Trophoblast cell (in vitro differentiated cells and primary cell): Measurements from ENCODE around the gene CAMK4.

Experiments
- DNase-seq, 2 donors: peaks; one replicate each; pipeline ENCODE4 v3.0.0-alpha.2; 2016
- H2AFZ ChIP-seq: 2 replicates; pipeline ENCODE4 v1.6.1; 2013; ENCODE audit warnings: low read length, moderate library complexity, mild to moderate bottlenecking; ENCODE audit not compliant: insufficient read depth, poor library complexity
- H2AK5ac ChIP-seq: 2 replicates; pipeline ENCODE4 v1.6.1; 2013; ENCODE audit warnings: mild to moderate bottlenecking, low read length
- H2BK120ac ChIP-seq: 2 replicates; pipeline ENCODE4 v1.6.1; 2013; ENCODE audit warnings: low read length, mild to moderate bottlenecking, moderate library complexity; ENCODE audit not compliant: insufficient read depth, poor library complexity
- H2BK12ac ChIP-seq: 2 replicates; pipeline ENCODE4 v1.6.1; 2013; ENCODE audit warnings: mild to moderate bottlenecking, low read length, moderate library complexity
- H2BK5ac ChIP-seq: 2 replicates; pipeline ENCODE4 v1.6.1; 2013; ENCODE audit warnings: low read length, low read depth, moderate library complexity, mild to moderate bottlenecking; ENCODE audit not compliant: poor library complexity
- H3K14ac ChIP-seq: 2 replicates; pipeline ENCODE4 v1.6.1; 2013; ENCODE audit warnings: mild to moderate bottlenecking, low read length
- H3K18ac ChIP-seq: 2 replicates; pipeline ENCODE4 v1.6.1; 2013; ENCODE audit warnings: mild to moderate bottlenecking, low read length
- H3K23ac ChIP-seq: 2 replicates; pipeline ENCODE4 v1.6.1; 2013; ENCODE audit warnings: low read length
- H3K27ac ChIP-seq: 2 replicates; pipeline ENCODE4 v1.5.1; 2013; ENCODE audit warnings: low read depth, mild to moderate bottlenecking, inconsistent platforms, low read length, moderate library complexity
- H3K27me3 ChIP-seq: 2 replicates; pipeline ENCODE4 v1.6.1; 2013; ENCODE audit warnings: inconsistent platforms, mild to moderate bottlenecking, low read length, moderate library complexity; ENCODE audit not compliant: insufficient read depth
- H3K36me3 ChIP-seq, 2 experiments: 1 replicate in 1 of 2; 2 replicates in 1 of 2; pipeline ENCODE4 v1.6.1; 2013; ENCODE audit warnings: low read length in 2 of 2, mild to moderate bottlenecking in 2 of 2, moderate library complexity in 1 of 2; ENCODE audit not compliant: insufficient read depth in 2 of 2, control insufficient read depth in 1 of 2
- H3K4ac ChIP-seq: 2 replicates; pipeline ENCODE4 v1.6.1; 2013; ENCODE audit warnings: low read depth, mild to moderate bottlenecking, low read length, moderate library complexity
- H3K4me1 ChIP-seq, 2 experiments: 1 replicate in 1 of 2; 2 replicates in 1 of 2; pipeline ENCODE4 v1.6.1; 2013; ENCODE audit warnings: low read length in 2 of 2, mild to moderate bottlenecking in 2 of 2, moderate library complexity in 1 of 2; ENCODE audit not compliant: insufficient read depth in 2 of 2, control insufficient read depth in 1 of 2
- H3K4me2 ChIP-seq: 2 replicates; pipeline ENCODE4 v1.6.1; 2013; ENCODE audit warnings: inconsistent platforms, mild to moderate bottlenecking, low read length, moderate library complexity
- H3K4me3 ChIP-seq: 2 replicates; pipeline ENCODE4 v1.5.1; 2013; ENCODE audit warnings: mild to moderate bottlenecking, low read depth, low read length, inconsistent platforms
- H3K79me1 ChIP-seq: one replicate; pipeline ENCODE4 v1.6.1; 2013; ENCODE audit warnings: low read length
- H3K79me2 ChIP-seq: 2 replicates; pipeline ENCODE4 v1.6.1; 2013; ENCODE audit warnings: low read length, mild to moderate bottlenecking; ENCODE audit not compliant: control insufficient read depth, insufficient read depth, poor library complexity
- H3K9ac ChIP-seq: 2 replicates; pipeline ENCODE4 v1.6.1; 2013; ENCODE audit warnings: mild to moderate bottlenecking, low read length
- H3K9me3 ChIP-seq: 2 replicates; pipeline ENCODE4 v1.6.1; 2013; ENCODE audit warnings: low read depth, mild to moderate bottlenecking, control low read depth, inconsistent platforms, low read length; ENCODE audit not compliant: insufficient read depth
- H4K12ac ChIP-seq: 2 replicates; pipeline ENCODE4 v1.6.1; 2013; ENCODE audit warnings: low read depth, mild to moderate bottlenecking, low read length, moderate library complexity
- H4K8ac ChIP-seq: 2 replicates; pipeline ENCODE4 v1.6.1; 2013; ENCODE audit warnings: low read depth, mild to moderate bottlenecking, low read length, moderate library complexity
- H4K91ac ChIP-seq: one replicate; pipeline ENCODE4 v1.6.1; 2013; ENCODE audit warnings: low read depth, mild to moderate bottlenecking, low read length, moderate library complexity
- WGBS: extraction: QIAGEN DNeasy Blood & Tissue Kit; methylation state at CpG from one replicate; pipeline ENCODE4 v1.1.7; 2013; ENCODE audit warnings: missing lambda C conversion rate; ENCODE audit not compliant: insufficient read length, insufficient coverage; ENCODE audit errors: extremely low coverage; 5-methylcytosine and 5-hydroxymethylcytosine counted together

Gene CAMK4

GRCh38 chr5:111387361-111387760, 163.2 kb downstream of the CAMK4 start:
- Histone ChIP-seq H3K79me2 (no peaks in the 10 kb centered on the region), H2AK5ac (no peak overlapping the region), H3K27ac (no peak overlapping the region), H3K4me1 (no peaks in the 10 kb centered on the region), H3K23ac (no peak overlapping the region), H3K27me3 (no peaks in the 10 kb centered on the region), H3K4me3 (no peak overlapping the region), H3K9ac (no peak overlapping the region), H3K36me3 (no peaks in the 10 kb centered on the region), H3K9me3 (no peaks in the 10 kb centered on the region), H3K18ac (no peak overlapping the region), H2BK12ac (no peak overlapping the region), H2BK5ac (no peak overlapping the region), H4K12ac (no peak overlapping the region), H2BK120ac (no peak overlapping the region), H3K4me2 (no peak overlapping the region), H3K4ac (no peak overlapping the region), H2AFZ (no peak overlapping the region), H3K79me1 (no peaks in the 10 kb centered on the region), H4K91ac (no peak overlapping the region), H3K14ac (no peak overlapping the region), H4K8ac (no peak overlapping the region)
- no CpG with 5 or more reads among the region's 1 CpG for WGBS
- DNase-seq: no peak

GRCh38 chr5:111389390-111390082, 165.4 kb downstream of the CAMK4 start:
- H4K8ac ChIP-seq: no peak overlapping the region
- H3K4ac ChIP-seq: no peak overlapping the region
- DNase-seq: peak; percentile 14 to 18
- WGBS: no CpG with 5 or more reads among the region's 1 CpG
- H3K4me2 ChIP-seq: no peak overlapping the region
- no peaks in the 10 kb centered on the region for H3K79me2 ChIP-seq
- no peak overlapping the region for H4K91ac ChIP-seq
- H2AFZ ChIP-seq: no peak overlapping the region
- no peak overlapping the region for H4K12ac ChIP-seq
- no peak overlapping the region for H2BK5ac ChIP-seq
- no peak overlapping the region for H3K9ac ChIP-seq
- no peak overlapping the region for H3K18ac ChIP-seq
- no peaks in the 10 kb centered on the region for H3K9me3 ChIP-seq
- no peak overlapping the region for H2BK120ac ChIP-seq
- no peak overlapping the region for H2BK12ac ChIP-seq
- no peak overlapping the region for H3K27ac ChIP-seq
- no peak overlapping the region for H3K14ac ChIP-seq
- H3K4me3 ChIP-seq: no peak overlapping the region
- no peak overlapping the region for H3K23ac ChIP-seq
- no peaks in the 10 kb centered on the region for H3K79me1 ChIP-seq
- H3K36me3 ChIP-seq: no peaks in the 10 kb centered on the region
- H3K27me3 ChIP-seq: no peaks in the 10 kb centered on the region
- H3K4me1 ChIP-seq: no peaks in the 10 kb centered on the region
- H2AK5ac ChIP-seq: no peak overlapping the region

- no peak overlapping the region for H3K18ac ChIP-seq
- H3K9ac ChIP-seq: no peak overlapping the region
- H3K36me3 ChIP-seq: no peaks in the 10 kb centered on the region
- no peak overlapping the region for H3K4me3 ChIP-seq
- H2BK12ac ChIP-seq: no peak overlapping the region
- H3K79me1 ChIP-seq: no peaks in the 10 kb centered on the region
- WGBS: no CpG with 5 or more reads among the region's 2 CpGs
- H2AK5ac ChIP-seq: no peak overlapping the region
- no peak overlapping the region for H4K12ac ChIP-seq
- H3K14ac ChIP-seq: no peak overlapping the region
- no peak overlapping the region for H3K4me2 ChIP-seq
- DNase-seq: no peak
- no peak overlapping the region for H4K8ac ChIP-seq
- H3K79me2 ChIP-seq: no peaks in the 10 kb centered on the region
- H2BK120ac ChIP-seq: no peak overlapping the region
- H3K4me1 ChIP-seq: no peaks in the 10 kb centered on the region
- H3K23ac ChIP-seq: no peak overlapping the region
- H3K27me3 ChIP-seq: no peaks in the 10 kb centered on the region
- no peak overlapping the region for H4K91ac ChIP-seq
- H3K27ac ChIP-seq: no peak overlapping the region
- H2AFZ ChIP-seq: no peak overlapping the region
- no peak overlapping the region for H2BK5ac ChIP-seq
- no peak overlapping the region for H3K4ac ChIP-seq
- H3K9me3 ChIP-seq: no peaks in the 10 kb centered on the region
These were observed 168.0 kb downstream of the CAMK4 start for GRCh38 chr5:111392181-111392580.

GRCh38 chr5:111394586-111394985, 170.4 kb downstream of the CAMK4 start:
- Histone ChIP-seq H3K27ac (no peak overlapping the region), H2BK12ac (no peak overlapping the region), H4K12ac (no peak overlapping the region), H3K23ac (no peak overlapping the region), H3K4me1 (no peaks in the 10 kb centered on the region), H3K79me2 (no peaks in the 10 kb centered on the region), H3K36me3 (no peaks in the 10 kb centered on the region), H3K4me2 (no peak overlapping the region), H3K79me1 (no peaks in the 10 kb centered on the region), H3K27me3 (no peaks in the 10 kb centered on the region), H3K14ac (no peak overlapping the region), H3K9ac (no peak overlapping the region), H3K4ac (no peak overlapping the region), H3K9me3 (no peaks in the 10 kb centered on the region), H4K91ac (no peak overlapping the region), H2AFZ (no peak overlapping the region), H4K8ac (no peak overlapping the region), H3K4me3 (no peak overlapping the region), H2BK5ac (no peak overlapping the region), H3K18ac (no peak overlapping the region), H2BK120ac (no peak overlapping the region), H2AK5ac (no peak overlapping the region)
- DNase-seq: peak; percentile 3 to 45
- no CpG with 5 or more reads among the region's 3 CpGs for WGBS
